ENCODE measurements around the gene LDLRAD4.

LDLRAD4 gene

GRCh38 chr18:13218368-13218991 lies at the start of gene LDLRAD4:
Gene LDLRAD4, plus strand, starts transcription at chr18:13218760.
- no peak within 1 kb of the TSS for H3K27ac ChIP-seq
- TF ChIP-seq ZFX (IDR thresholded peaks at IDR 0.05) (no peak), CTCF (conservative IDR thresholded peaks at IDR 0.05) (no peak)

- no peak for TF ChIP-seq CTCF (conservative IDR thresholded peaks at IDR 0.05)
- no peak for TF ChIP-seq ZFX (IDR thresholded peaks at IDR 0.05)
- H3K27ac ChIP-seq, result no peak overlapping the region
These were observed 44.9 kb upstream of the LDLRAD4 start for GRCh38 chr18:13173578-13174145.

- H3K27ac ChIP-seq, result no peak overlapping the region
- no peak for TF ChIP-seq CTCF (conservative IDR thresholded peaks at IDR 0.05)
- TF ChIP-seq ZFX (IDR thresholded peaks at IDR 0.05), result no peak
These were observed 43.3 kb upstream of the LDLRAD4 start for GRCh38 chr18:13175266-13175665.

GRCh38 chr18:13175754-13176210 lies 42.8 kb upstream of the LDLRAD4 start:
- no peak for TF ChIP-seq ZFX (IDR thresholded peaks at IDR 0.05)
- TF ChIP-seq CTCF (conservative IDR thresholded peaks at IDR 0.05), result no peak

GRCh38 chr18:13176847-13177246 lies 41.7 kb upstream of the LDLRAD4 start:
- no peak for TF ChIP-seq CTCF (conservative IDR thresholded peaks at IDR 0.05)
- no peak overlapping the region for H3K27ac ChIP-seq

More at GRCh38 chr18:13175754-13176210, 42.8 kb upstream of the LDLRAD4 start:
- no peak overlapping the region for H3K27ac ChIP-seq

- H3K27ac ChIP-seq, result no peak overlapping the region
- TF ChIP-seq CTCF (conservative IDR thresholded peaks at IDR 0.05), result no peak
- TF ChIP-seq ZFX (IDR thresholded peaks at IDR 0.05), result no peak
These were observed 40.4 kb upstream of the LDLRAD4 start for GRCh38 chr18:13178197-13178596.

- TF ChIP-seq CTCF (conservative IDR thresholded peaks at IDR 0.05) (no peak), ZFX (IDR thresholded peaks at IDR 0.05) (no peak)
- no peak overlapping the region for H3K27ac ChIP-seq
These were observed 39.6 kb upstream of the LDLRAD4 start for GRCh38 chr18:13178976-13179375.
